ENCODE measurements around the gene LRP3.

DNA sequence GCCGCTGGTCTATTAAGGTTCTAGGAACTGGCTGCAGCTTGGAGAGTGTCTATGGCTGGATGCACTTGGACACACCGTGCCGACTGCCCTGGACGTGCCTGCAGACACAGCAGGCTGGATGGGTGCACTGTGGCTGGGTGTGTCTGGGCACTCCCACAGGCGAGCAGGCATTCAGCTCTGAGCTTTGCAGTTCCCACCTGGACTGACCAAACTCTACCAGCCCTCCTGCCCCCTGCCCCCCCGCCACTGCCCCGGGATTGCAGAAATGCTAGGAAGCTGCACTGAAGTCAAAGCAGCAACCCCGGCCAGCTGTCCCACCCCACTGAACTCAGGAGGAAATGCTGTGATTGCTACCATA lies 7.0 kb upstream of the LRP3 start:
- TF ChIP-seq EP300 (conservative IDR thresholded peaks at IDR 0.05; ENCODE audit: poor library complexity, severe bottlenecking): no peak
- TF ChIP-seq SMC3 (conservative IDR thresholded peaks at IDR 0.05; ENCODE audit: poor library complexity): no peak
- TF ChIP-seq, protein P1, sequence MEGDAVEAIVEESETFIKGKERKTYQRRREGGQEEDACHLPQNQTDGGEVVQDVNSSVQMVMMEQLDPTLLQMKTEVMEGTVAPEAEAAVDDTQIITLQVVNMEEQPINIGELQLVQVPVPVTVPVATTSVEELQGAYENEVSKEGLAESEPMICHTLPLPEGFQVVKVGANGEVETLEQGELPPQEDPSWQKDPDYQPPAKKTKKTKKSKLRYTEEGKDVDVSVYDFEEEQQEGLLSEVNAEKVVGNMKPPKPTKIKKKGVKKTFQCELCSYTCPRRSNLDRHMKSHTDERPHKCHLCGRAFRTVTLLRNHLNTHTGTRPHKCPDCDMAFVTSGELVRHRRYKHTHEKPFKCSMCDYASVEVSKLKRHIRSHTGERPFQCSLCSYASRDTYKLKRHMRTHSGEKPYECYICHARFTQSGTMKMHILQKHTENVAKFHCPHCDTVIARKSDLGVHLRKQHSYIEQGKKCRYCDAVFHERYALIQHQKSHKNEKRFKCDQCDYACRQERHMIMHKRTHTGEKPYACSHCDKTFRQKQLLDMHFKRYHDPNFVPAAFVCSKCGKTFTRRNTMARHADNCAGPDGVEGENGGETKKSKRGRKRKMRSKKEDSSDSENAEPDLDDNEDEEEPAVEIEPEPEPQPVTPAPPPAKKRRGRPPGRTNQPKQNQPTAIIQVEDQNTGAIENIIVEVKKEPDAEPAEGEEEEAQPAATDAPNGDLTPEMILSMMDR (IDR thresholded peaks at IDR 0.05; ENCODE audit: poor library complexity, severe bottlenecking): no peak
- no peak for TF ChIP-seq POLR2AphosphoS5 (IDR thresholded peaks at IDR 0.05)

All from neural cell (in vitro differentiated cells).